ENCODE results near the gene LGALS4.
"Not testable (repeated sequence)": the region's sequence is repeated elsewhere in the genome, so short reads cannot be mapped to it uniquely, and the experiment has no call there.

The LGALS4 gene

GRCh38 chr19:38817081-38817480 lies 4.3 kb upstream of the LGALS4 start:
- DNase-seq, result no peak

DNA sequence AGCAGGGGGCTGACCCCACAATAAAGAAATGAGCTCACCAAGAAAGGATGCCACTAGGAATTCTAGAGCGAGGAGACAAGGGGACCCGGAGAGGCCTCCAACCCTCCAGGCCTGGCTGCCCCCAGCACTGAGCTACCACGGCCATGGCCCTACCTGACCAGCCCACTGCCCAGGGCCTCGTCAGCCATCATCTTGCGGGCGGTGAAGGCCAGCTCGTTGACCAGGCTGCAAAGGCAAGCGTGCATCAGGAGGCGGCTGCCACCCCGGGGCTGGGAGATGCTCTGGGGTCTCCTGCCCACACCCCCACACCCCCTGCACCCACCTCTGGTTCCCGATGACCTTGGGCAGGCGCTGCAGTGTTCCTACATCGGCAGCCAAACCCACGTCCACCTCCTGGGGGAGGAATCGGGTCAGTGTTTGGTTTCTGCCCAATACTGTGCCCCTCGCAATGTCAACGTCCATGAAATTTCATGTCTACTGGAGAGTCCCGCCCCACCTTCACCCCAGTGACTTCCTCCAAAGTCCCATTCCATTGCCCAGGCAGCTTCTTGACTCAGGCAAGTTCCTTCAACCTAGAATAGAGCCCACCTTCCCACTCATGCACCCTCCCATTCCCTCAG lies 3.5 kb upstream of the LGALS4 start:
- no peak for DNase-seq

- DNase-seq, result no peak
Observed at GRCh38 chr19:38815059-38816001, 2.6 kb upstream of the LGALS4 start.

- not testable (repeated sequence) for DNase-seq
Observed at GRCh38 chr19:38813932-38814331, 1.2 kb upstream of the LGALS4 start.

- DNase-seq, result no peak
Observed at GRCh38 chr19:38813323-38813722, 578 bp upstream of the LGALS4 start.

- no peak for DNase-seq
Observed at GRCh38 chr19:38812009-38812840, 520 bp downstream of the LGALS4 start.

- no peak for DNase-seq
Observed at GRCh38 chr19:38809592-38810252, 3.0 kb downstream of the LGALS4 start.

DNA sequence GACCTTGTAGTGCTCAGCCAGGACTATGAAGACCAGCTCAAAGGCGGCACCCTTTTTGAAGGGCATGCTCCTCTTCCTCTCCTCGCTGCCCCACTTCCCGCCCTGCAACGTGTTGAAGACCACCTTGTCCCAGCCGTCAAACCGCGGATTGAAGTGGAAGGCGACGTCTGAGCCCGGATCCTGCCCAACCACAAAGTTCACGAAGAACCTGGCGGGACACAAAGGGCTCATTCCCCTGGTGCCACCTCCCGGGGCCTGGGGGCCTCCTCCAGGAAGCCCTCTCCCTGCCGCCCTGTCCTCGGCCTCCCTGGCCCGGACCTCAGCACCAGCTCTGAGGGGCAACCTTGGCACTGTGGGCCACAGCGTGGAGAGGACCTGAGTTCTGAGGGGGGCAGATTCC lies 4.0 kb downstream of the LGALS4 start:
- no peak for DNase-seq

DNA sequence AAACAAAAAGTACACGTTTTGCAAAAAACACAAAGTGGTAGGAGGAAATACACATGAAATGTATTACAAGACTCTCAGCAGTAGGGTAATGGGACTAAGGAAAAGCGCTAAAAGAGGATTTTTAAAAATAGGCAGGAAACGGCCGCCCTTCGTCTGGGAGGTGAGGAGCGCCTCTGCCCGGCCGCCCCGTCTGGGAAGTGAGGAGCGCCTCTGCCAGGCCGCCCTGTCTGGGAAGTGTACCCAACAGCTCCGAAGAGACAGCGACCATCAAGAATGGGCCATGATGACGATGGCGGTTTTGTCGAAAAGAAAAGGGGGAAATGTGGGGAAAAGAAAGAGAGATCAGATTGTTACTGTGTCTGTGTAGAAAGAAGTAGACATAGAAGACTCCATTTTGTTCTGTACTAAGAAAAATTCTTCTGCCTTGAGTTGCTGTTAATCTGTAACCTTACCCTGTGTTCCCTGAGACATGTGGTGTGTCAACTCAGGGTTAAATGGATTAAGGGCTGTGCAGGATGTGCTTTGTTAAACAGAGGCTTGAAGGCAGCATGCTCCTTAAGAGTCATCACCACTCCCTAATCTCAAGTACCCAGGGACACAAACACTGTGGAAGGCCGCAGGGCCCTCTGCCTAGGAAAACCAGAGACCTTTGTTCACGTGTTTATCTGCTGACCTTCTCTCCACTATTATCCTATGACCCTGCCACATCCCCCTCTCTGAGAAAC lies 5.2 kb downstream of the LGALS4 start:
- DNase-seq, result not testable (repeated sequence)

- no peak for DNase-seq
Observed at GRCh38 chr19:38806371-38806770, 6.4 kb downstream of the LGALS4 start.

- no peak for DNase-seq
Observed at GRCh38 chr19:38805180-38805579, 7.6 kb downstream of the LGALS4 start.

DNA sequence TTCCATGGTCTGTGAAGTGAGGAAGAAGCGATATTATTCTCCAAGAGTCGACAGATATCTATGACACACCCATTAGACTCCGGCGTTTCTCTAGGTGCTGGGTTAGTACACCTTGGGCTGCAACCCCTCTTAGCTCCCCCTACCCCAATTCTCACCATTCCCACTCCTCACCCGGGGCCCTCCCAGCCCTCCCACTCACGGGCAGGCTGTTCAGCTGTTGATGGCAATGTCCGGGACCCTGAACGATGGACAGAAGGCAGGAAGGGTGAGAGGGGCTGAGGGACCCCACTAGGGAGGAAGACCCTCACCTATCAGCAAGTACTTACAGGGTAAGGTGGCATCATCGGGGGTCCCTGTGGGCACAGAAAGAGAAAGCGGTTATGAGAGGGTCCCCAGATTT lies 9.2 kb downstream of the LGALS4 start:
- no peak for DNase-seq

DNA sequence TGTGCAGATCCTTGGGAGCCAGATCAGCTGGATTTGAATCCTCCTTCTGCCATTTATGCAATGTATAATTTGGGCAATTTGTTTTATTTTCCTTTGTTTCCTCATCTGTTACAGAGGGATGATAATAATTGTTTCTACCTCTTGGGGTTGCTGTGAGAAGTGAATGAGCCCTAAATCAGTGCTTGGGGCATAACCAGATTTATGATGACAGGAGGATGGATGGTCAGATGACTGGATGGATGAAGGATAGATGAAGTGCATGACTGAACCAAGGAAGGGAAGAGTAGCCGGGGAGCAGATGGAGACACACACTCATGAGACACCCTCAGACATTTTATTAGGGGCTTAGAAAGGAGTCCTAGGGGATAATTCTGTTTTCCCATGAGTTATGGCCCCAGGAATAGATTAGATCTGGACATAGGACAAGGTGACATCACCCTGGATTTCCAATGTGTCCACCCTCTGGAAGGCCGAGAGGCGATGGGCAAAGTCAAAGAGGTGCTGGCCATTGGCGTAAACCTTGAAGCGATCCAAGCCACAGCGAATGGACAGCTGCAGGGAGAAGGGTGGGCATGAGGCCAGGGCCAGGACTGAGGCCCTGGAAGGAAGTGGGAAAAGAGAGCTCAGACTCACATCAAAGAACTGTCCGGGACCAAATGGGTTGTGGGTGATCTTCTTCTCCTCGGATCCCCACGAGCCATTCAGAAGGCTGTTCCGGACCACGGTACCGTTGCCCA lies 11.2 kb downstream of the LGALS4 start:
- DNase-seq, result no peak

DNA sequence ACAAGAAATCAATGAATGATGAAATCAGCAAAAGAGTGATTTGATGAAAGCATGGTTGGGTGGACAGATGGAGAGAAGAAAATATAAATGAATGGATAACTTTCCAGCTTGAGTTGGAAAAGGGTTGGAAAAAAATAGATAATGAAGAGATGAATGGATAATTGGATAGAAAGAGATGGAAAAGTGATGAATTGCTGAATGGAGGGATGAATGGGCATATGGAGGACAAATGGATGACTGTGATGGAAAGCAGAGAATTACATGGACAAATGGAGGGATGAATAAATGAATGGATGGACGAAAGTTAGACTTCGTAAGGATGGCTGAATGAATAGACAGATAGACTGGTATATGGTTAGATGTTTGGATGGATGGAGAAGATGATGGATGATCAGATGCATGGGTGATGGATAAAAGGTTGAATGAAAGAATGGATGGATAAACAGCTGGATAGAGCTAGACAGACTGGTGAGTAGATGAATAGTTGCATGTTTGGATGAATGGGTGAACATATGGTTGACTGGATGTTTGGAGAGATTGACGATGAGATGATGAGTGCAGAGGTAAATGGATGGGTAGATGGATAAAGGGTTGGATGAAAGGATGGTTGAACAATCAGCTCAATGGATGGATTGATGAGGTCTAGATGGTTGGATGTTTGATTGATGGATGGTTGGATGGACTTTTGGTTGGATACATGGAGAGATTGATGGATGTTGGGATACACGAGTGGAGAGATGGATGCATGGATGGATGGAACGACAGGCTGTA lies 12.0 kb downstream of the LGALS4 start:
- DNase-seq, result no peak

- DNase-seq, result no peak
Observed at GRCh38 chr19:38799104-38799503, 13.6 kb downstream of the LGALS4 start.

- not testable (repeated sequence) for DNase-seq
Observed at GRCh38 chr19:38797781-38798180, 15.0 kb downstream of the LGALS4 start.

DNA sequence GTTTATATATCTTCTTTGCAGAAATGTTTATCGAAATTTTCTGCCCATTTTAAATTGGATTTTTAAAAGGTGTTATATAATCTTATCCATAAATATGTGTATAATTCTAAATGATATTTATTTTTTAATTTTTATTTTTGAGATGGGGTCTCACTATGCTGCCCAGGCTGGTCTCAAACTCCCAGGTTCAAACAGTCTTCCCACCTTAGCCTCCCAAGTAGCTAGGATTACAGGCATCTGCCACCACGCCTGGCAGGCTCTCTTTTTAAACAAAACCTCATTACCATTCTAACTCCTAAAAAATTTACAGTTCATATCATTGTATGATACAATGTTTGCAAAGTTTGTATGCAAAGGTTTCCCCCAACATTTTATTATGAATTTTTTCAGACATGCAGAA lies 16.6 kb downstream of the LGALS4 start:
- no peak for DNase-seq

GRCh38 chr19:38795549-38795948 lies 17.2 kb downstream of the LGALS4 start:
- no peak for DNase-seq

GRCh38 chr19:38793671-38794070 lies 19.1 kb downstream of the LGALS4 start:
- DNase-seq, result no peak

- no peak for DNase-seq
Observed at GRCh38 chr19:38793177-38793576, 19.6 kb downstream of the LGALS4 start.

All from left hindlimb (tissue), 1 donor.